Activated CD4-positive, alpha-beta T cell treated with anti-CD3 and anti-CD28 coated beads, Interleukin-2, amount 50 U/mL, for 1 hour (primary cell): Measurements from ENCODE around the gene SEZ6L.

Experiments
- DNase-seq: peaks from one replicate; pipeline ENCODE4 v3.0.0-alpha.2; 2020

Gene SEZ6L

GRCh38 chr22:26259510-26259909 lies 90.2 kb downstream of the SEZ6L start:
- no peak for DNase-seq

GRCh38 chr22:26264162-26264561 lies 94.9 kb downstream of the SEZ6L start:
- DNase-seq: no peak

GRCh38 chr22:26265281-26265680 lies 96.0 kb downstream of the SEZ6L start:
- no peak for DNase-seq

- DNase-seq: no peak
Measured at GRCh38 chr22:26265909-26266308, 96.6 kb downstream of the SEZ6L start.

GRCh38 chr22:26267856-26268255 lies 98.6 kb downstream of the SEZ6L start:
- DNase-seq: no peak

GRCh38 chr22:26269572-26269971 lies 100.3 kb downstream of the SEZ6L start:
- no peak for DNase-seq

GRCh38 chr22:26271427-26271826 lies 102.2 kb downstream of the SEZ6L start:
- no peak for DNase-seq

GRCh38 chr22:26273011-26273675 lies 103.9 kb downstream of the SEZ6L start:
- no peak for DNase-seq

GRCh38 chr22:26276529-26277160 lies 107.4 kb downstream of the SEZ6L start:
- DNase-seq: no peak

- DNase-seq: no peak
Measured at GRCh38 chr22:26281941-26282340, 112.7 kb downstream of the SEZ6L start.

GRCh38 chr22:26283330-26283729 lies 114.1 kb downstream of the SEZ6L start:
- no peak for DNase-seq

GRCh38 chr22:26285632-26286031 lies 116.4 kb downstream of the SEZ6L start:
- DNase-seq: no peak

- no peak for DNase-seq
Measured at GRCh38 chr22:26286091-26286820, 117.0 kb downstream of the SEZ6L start.

- DNase-seq: no peak
Measured at GRCh38 chr22:26287382-26288225, 118.3 kb downstream of the SEZ6L start.

- DNase-seq: no peak
Measured at GRCh38 chr22:26289611-26290101, 120.4 kb downstream of the SEZ6L start.

GRCh38 chr22:26291940-26292666 lies 122.8 kb downstream of the SEZ6L start:
- DNase-seq: no peak

- DNase-seq: no peak
Measured at GRCh38 chr22:26292667-26292995, 123.4 kb downstream of the SEZ6L start.

GRCh38 chr22:26295563-26296126 lies 126.4 kb downstream of the SEZ6L start:
- no peak for DNase-seq

GRCh38 chr22:26298605-26299310 lies 129.5 kb downstream of the SEZ6L start:
- no peak for DNase-seq

GRCh38 chr22:26302726-26303125 lies 133.5 kb downstream of the SEZ6L start:
- no peak for DNase-seq

GRCh38 chr22:26303475-26303874 lies 134.2 kb downstream of the SEZ6L start:
- DNase-seq: no peak
